WTC11 (cell line): ENCODE data around the gene ABCA5.

Source experiments
- FOXP1 ChIP-seq: sonication (generic); formaldehyde crosslinking; IDR thresholded peaks from 2 replicates; pipeline ENCODE4 v1.8.0; 2022; ENCODE audit warnings: missing genetic modification reagents, mild to moderate bottlenecking, moderate library complexity, borderline replicate concordance
- NR2C2 ChIP-seq: sonication (generic); formaldehyde crosslinking; IDR thresholded peaks from 2 replicates; pipeline ENCODE4 v1.8.0; 2022; ENCODE audit warnings: mild to moderate bottlenecking, missing genetic modification reagents
- RELA ChIP-seq: sonication (generic); formaldehyde crosslinking; IDR thresholded peaks from 2 replicates; pipeline ENCODE4 v1.8.1; 2022; ENCODE audit warnings: missing genetic modification reagents, mild to moderate bottlenecking, borderline replicate concordance
- ZBTB21 ChIP-seq: sonication (generic); formaldehyde crosslinking; IDR thresholded peaks from 2 replicates; pipeline ENCODE4 v1.8.1; 2023; ENCODE audit warnings: mild to moderate bottlenecking, missing genetic modification reagents, borderline replicate concordance
- TF ChIP-seq, protein P1 (sequence below): fragments of 250-450 bp; sonication (Bioruptor Pico); IDR thresholded peaks from 2 replicates; pipeline ENCODE4 v1.9.0; 2021; ENCODE audit warnings: mild to moderate bottlenecking, borderline replicate concordance
- TF ChIP-seq, protein P2 (sequence below): fragments of 250-450 bp; sonication (Bioruptor Pico); IDR thresholded peaks from 2 replicates; pipeline ENCODE4 v2.1.2; 2022; ENCODE audit warnings: mild to moderate bottlenecking, moderate library complexity
- TF ChIP-seq, protein P3 (sequence below): sonication (generic); formaldehyde crosslinking; IDR thresholded peaks from 2 replicates; pipeline ENCODE4 v1.8.0; 2022; ENCODE audit warnings: mild to moderate bottlenecking, missing genetic modification reagents
- TF ChIP-seq, protein P4 (sequence below): fragments of 200-600 bp; IDR thresholded peaks from 2 replicates; pipeline ENCODE4 v1.8.0; 2022; ENCODE audit warnings: antibody characterized with exemption

DNA sequence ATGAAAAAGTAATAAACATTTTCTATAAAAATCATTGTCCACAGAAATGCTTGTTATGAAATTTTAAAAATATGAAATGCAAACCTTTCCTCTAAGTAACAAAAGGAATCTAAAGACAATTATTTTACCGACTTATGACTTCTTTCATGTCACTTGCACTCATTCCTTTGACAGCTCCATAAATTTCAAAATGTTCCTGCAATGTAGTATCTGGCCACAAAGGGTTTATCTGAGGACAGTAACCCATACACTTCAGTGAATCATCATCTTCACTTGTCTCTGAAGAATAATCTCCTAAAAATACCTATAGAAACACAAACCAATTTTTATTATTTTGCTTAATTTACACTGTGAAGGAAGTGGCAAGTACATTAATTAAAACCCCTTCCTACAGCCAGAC lies 72.7 kb downstream of the ABCA5 start:
- TF ChIP-seq, protein P1, sequence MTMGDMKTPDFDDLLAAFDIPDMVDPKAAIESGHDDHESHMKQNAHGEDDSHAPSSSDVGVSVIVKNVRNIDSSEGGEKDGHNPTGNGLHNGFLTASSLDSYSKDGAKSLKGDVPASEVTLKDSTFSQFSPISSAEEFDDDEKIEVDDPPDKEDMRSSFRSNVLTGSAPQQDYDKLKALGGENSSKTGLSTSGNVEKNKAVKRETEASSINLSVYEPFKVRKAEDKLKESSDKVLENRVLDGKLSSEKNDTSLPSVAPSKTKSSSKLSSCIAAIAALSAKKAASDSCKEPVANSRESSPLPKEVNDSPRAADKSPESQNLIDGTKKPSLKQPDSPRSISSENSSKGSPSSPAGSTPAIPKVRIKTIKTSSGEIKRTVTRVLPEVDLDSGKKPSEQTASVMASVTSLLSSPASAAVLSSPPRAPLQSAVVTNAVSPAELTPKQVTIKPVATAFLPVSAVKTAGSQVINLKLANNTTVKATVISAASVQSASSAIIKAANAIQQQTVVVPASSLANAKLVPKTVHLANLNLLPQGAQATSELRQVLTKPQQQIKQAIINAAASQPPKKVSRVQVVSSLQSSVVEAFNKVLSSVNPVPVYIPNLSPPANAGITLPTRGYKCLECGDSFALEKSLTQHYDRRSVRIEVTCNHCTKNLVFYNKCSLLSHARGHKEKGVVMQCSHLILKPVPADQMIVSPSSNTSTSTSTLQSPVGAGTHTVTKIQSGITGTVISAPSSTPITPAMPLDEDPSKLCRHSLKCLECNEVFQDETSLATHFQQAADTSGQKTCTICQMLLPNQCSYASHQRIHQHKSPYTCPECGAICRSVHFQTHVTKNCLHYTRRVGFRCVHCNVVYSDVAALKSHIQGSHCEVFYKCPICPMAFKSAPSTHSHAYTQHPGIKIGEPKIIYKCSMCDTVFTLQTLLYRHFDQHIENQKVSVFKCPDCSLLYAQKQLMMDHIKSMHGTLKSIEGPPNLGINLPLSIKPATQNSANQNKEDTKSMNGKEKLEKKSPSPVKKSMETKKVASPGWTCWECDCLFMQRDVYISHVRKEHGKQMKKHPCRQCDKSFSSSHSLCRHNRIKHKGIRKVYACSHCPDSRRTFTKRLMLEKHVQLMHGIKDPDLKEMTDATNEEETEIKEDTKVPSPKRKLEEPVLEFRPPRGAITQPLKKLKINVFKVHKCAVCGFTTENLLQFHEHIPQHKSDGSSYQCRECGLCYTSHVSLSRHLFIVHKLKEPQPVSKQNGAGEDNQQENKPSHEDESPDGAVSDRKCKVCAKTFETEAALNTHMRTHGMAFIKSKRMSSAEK, result no peak
- TF ChIP-seq, protein P2, sequence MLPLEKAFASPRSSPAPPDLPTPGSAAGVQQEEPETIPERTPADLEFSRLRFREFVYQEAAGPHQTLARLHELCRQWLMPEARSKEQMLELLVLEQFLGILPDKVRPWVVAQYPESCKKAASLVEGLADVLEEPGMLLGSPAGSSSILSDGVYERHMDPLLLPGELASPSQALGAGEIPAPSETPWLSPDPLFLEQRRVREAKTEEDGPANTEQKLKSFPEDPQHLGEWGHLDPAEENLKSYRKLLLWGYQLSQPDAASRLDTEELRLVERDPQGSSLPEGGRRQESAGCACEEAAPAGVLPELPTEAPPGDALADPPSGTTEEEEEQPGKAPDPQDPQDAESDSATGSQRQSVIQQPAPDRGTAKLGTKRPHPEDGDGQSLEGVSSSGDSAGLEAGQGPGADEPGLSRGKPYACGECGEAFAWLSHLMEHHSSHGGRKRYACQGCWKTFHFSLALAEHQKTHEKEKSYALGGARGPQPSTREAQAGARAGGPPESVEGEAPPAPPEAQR (CRISPR knock-in tag), result no peak
- TF ChIP-seq FOXP1, result no peak
- TF ChIP-seq, protein P3, sequence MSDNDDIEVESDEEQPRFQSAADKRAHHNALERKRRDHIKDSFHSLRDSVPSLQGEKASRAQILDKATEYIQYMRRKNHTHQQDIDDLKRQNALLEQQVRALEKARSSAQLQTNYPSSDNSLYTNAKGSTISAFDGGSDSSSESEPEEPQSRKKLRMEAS, result no peak
- TF ChIP-seq, protein P4, sequence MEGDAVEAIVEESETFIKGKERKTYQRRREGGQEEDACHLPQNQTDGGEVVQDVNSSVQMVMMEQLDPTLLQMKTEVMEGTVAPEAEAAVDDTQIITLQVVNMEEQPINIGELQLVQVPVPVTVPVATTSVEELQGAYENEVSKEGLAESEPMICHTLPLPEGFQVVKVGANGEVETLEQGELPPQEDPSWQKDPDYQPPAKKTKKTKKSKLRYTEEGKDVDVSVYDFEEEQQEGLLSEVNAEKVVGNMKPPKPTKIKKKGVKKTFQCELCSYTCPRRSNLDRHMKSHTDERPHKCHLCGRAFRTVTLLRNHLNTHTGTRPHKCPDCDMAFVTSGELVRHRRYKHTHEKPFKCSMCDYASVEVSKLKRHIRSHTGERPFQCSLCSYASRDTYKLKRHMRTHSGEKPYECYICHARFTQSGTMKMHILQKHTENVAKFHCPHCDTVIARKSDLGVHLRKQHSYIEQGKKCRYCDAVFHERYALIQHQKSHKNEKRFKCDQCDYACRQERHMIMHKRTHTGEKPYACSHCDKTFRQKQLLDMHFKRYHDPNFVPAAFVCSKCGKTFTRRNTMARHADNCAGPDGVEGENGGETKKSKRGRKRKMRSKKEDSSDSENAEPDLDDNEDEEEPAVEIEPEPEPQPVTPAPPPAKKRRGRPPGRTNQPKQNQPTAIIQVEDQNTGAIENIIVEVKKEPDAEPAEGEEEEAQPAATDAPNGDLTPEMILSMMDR, result no peak
- no peak for TF ChIP-seq NR2C2 (CRISPR knock-in tag)
- no peak for TF ChIP-seq RELA (CRISPR knock-in tag)
- no peak for TF ChIP-seq ZBTB21 (CRISPR knock-in tag)
